Muscle of leg (tissue), 11 donors: Measurements from ENCODE around the gene TSPO2. TPM values are rescaled to one million over a fixed set of nuclear protein-coding genes. Genes with fewer than 3 reads are reported as not detected.

Experiments
- DNase-seq: peaks from one replicate; pipeline ENCODE4 v3.0.0; 2013
- H3K27ac ChIP-seq: one replicate; pipeline ENCODE4 v1.5.1; 2013; ENCODE audit warnings: mild to moderate bottlenecking, low read length, control low read depth
- H3K27me3 ChIP-seq: one replicate; pipeline ENCODE4 v1.6.1; 2013; ENCODE audit warnings: low read length; ENCODE audit not compliant: control insufficient read depth, insufficient read depth
- H3K36me3 ChIP-seq: one replicate; pipeline ENCODE4 v1.6.1; 2013; ENCODE audit warnings: low read length; ENCODE audit not compliant: control insufficient read depth, insufficient read depth
- H3K4me1 ChIP-seq: one replicate; pipeline ENCODE4 v1.6.1; 2013; ENCODE audit warnings: low read length; ENCODE audit not compliant: control insufficient read depth, insufficient read depth
- H3K4me3 ChIP-seq: one replicate; pipeline ENCODE4 v1.5.1; 2013; ENCODE audit warnings: low read length, control low read depth
- H3K9me3 ChIP-seq: replicated peaks from 2 replicates; pipeline ENCODE4 v1.6.1; 2013; ENCODE audit warnings: low read depth, low read length; ENCODE audit not compliant: control insufficient read depth
- WGBS: methylation state at CpG from one replicate; pipeline ENCODE4 v1.1.5; 2013; ENCODE audit warnings: missing lambda C conversion rate; ENCODE audit not compliant: insufficient coverage; 5-methylcytosine and 5-hydroxymethylcytosine counted together
- polyA plus RNA-seq, 8 donors: library from polyadenylated mRNA; unstranded; fragments of 120-200 nt; gene quantifications; one replicate each; pipeline versions ENCODE4 v1.2.1 to v1.2.3, GENCODE V29; 2013; ENCODE audit warnings: inconsistent platforms in 1 of 8, low replicate concordance in 1 of 8; ENCODE audit not compliant: insufficient read length in 8 of 8, insufficient read depth in 1 of 8
- total RNA-seq: library from RNA; stranded (reverse); fragments of 120-200 nt; gene quantifications from one replicate; pipeline ENCODE4 v1.2.4, GENCODE V29; 2013

Gene TSPO2
- total and polyA plus RNA-seq, 9 donors = 0.22 to 1.8 (median 0.85) TPM

DNA sequence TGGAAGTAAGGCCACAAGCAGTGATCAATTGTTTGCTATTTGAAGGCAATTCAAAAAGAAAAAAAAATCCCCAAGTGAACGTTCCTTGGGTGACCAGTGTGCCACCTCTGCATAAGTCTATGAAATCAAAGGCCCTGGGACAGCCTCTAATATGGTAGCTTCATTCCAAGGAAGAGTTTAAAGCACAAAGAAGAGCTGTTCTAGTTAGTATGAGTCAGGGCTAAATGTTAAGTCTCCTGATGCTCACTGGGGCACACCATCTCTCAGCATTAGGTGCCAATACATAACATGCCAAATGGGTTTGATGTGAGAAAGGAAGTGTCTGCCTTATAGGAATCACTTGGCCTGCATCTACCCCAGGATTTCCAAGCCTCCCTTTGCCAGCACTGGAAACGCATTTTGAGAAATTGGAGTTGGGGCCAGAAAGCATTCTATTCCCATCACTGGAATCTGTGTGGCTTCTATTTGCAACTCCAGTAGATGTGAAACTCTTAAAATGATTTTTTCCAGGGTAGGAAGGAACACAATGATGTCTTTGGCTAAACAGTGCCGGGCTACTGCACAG, 16.2 kb upstream of the TSPO2 start:
- 82% methylated on average over 2 of the region's 3 CpGs for WGBS
- H3K27ac ChIP-seq = no peak overlapping the region

GRCh38 chr6:41027241-41027640, 15.0 kb upstream of the TSPO2 start:
- H3K27ac ChIP-seq = peak overlapping the region; percentile 75

More for the DNA sequence above, 16.2 kb upstream of the TSPO2 start:
- Histone ChIP-seq H3K9me3 (no peaks in the 10 kb centered on the region), H3K27me3 (no peaks in the 10 kb centered on the region), H3K36me3 (no peaks in the 10 kb centered on the region), H3K4me3 (no peak overlapping the region), H3K4me1 (peaks cover 28% of the 10 kb centered on the region)
- DNase-seq = peak; percentile 30

DNA sequence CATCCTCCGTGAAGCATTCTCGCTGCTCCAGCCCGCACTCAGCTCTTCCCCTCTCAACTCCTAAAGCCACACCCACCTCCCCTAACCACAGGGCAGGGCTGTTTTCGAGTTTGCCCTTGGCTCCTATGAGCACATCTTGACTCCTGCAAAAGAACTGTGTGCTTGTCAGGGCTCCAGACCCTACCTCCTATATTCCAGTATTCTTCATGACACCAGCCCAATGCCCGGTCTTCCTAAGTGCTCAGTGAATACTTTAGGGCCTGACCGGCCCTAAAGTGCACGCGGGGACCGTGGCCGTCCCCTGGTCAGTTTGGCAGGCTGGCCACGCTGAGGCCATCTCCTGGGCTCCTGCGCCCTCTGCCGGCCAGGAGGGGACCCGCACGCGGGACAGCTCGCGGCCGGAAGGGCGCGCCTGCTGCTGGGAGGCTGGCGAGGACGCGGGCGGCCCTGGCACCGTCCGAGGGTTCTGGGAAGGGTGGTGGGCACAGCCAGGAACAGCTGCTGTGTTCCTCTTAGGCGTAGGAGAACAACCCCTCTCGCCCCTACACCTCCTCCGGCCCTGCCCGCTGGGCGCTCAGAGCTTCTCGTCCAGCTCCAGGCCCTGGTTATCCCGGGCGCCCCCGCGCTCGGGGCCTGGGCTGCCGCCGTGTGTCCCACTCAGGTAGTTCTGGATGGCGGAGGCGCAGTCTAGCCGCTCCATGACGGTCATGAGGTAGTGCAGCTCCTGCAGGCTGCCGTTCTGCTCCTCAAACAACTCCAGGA, 14.3 kb upstream of the TSPO2 start:
- Histone ChIP-seq H3K27me3 (no peaks in the 10 kb centered on the region), H3K27ac (peak overlapping the region; percentile 81), H3K4me1 (peaks cover 28% of the 10 kb centered on the region), H3K4me3 (peak overlapping the region; percentile 57), H3K9me3 (no peaks in the 10 kb centered on the region), H3K36me3 (no peaks in the 10 kb centered on the region)
- peak; percentile 89 for DNase-seq
- 0% methylated on average over 45 of the region's 45 CpGs for WGBS

More at GRCh38 chr6:41027241-41027640, 15.0 kb upstream of the TSPO2 start:
- Histone ChIP-seq H3K36me3 (no peaks in the 10 kb centered on the region), H3K9me3 (no peaks in the 10 kb centered on the region), H3K4me3 (peak overlapping the region; percentile 57), H3K4me1 (peaks cover 28% of the 10 kb centered on the region), H3K27me3 (no peaks in the 10 kb centered on the region)
- WGBS = 31% methylated on average over 3 of the region's 4 CpGs
- no peak for DNase-seq

DNA sequence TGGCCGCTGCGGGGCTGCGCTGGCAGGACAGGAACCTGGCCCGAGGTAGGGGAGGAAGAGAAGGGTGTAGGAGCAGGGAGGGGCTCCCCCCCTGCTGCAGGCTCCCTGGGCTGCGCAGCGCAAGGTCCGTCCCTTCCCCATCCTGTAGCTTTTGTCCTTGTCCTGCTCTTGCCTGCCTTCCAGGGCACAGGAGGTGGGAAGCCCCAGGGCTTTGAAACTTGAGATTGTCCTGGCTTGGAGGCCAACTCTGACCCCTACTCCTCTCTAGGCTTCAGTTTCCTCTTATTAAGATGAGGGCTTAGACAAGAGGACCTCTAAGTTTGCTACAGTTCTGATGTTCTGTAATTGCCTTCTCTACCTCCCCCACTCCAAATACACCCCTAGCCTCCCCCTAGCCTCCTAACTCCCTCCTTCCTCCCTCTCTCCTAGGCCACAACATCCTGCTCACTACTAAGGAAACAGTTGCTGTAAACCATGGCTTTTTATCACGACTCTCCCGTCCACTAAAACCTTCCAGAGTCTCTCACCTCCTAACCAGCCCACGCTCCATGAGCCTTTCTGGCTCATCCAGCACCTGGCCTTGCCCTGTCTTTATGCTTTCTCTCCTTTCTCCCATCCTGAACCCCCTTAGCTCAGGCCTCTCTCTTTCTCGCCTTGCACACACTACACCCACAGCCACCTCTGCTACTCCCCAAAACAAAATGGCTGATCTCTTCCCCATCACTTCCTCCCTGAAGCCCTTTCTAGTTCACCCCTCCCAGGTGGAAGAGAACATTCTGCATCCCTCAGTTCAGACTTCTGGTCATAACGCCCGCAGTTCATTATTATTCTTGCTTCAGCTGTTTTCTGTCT, 13.5 kb upstream of the TSPO2 start:
- peak overlapping the region; percentile 57 for H3K4me3 ChIP-seq
- H3K4me1 ChIP-seq = peaks cover 28% of the 10 kb centered on the region
- DNase-seq = peak; percentile 44
- H3K36me3 ChIP-seq = no peaks in the 10 kb centered on the region
- no peaks in the 10 kb centered on the region for H3K27me3 ChIP-seq
- peak overlapping the region; percentile 81 for H3K27ac ChIP-seq
- no peaks in the 10 kb centered on the region for H3K9me3 ChIP-seq
- 41% methylated on average over 7 of the region's 13 CpGs for WGBS

DNA sequence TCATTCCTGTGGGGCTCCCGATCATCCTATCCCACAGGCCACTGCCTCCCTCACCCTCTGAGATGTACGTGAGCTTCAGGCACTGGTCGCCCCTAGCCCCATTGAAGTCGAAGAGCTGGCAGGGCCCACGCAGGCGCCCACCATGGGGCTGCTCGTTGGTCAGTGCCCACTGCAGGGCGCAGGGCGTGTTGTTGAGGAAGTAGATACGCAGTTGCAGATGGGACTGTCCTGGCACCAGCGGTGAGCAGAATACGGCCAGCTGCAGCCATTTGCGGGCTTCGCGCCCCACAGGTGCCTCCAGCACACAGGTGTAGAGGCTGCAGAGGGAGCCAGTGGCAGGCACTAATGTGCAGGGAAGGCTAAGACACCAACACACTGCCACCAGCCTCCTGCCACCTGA, 9.4 kb upstream of the TSPO2 start:
- H3K27me3 ChIP-seq = no peaks in the 10 kb centered on the region
- no peaks in the 10 kb centered on the region for H3K9me3 ChIP-seq
- H3K4me3 ChIP-seq = no peak overlapping the region
- DNase-seq = no peak
- H3K4me1 ChIP-seq = peaks cover 22% of the 10 kb centered on the region
- 91% methylated on average over 12 of the region's 15 CpGs for WGBS
- H3K36me3 ChIP-seq = no peaks in the 10 kb centered on the region
- no peak overlapping the region for H3K27ac ChIP-seq

DNA sequence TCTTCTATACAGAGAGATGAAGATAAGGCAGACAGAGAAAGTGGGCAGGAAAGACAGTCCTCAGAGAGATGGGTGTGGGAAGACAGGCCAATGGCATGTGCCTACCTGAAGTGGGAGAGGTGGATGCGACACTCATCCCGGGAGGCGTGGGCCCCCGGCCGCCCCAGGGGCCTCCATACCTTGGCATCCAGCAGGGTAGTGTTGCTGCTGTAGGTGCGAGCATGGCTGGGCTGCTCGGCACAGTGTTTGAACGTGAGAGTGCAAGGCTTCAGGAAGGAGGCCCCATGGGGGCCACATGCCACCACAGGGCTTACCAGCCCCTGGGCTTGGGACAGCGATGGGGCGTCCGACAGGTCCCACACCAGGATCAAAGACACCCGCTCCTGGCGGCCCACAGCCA, 8.5 kb upstream of the TSPO2 start:
- no peak for DNase-seq
- H3K9me3 ChIP-seq = no peaks in the 10 kb centered on the region
- H3K27me3 ChIP-seq = no peaks in the 10 kb centered on the region
- no peak overlapping the region for H3K4me3 ChIP-seq
- 85% methylated on average over 13 of the region's 13 CpGs for WGBS
- peaks cover 15% of the 10 kb centered on the region for H3K4me1 ChIP-seq
- no peak overlapping the region for H3K27ac ChIP-seq
- H3K36me3 ChIP-seq = no peaks in the 10 kb centered on the region

DNA sequence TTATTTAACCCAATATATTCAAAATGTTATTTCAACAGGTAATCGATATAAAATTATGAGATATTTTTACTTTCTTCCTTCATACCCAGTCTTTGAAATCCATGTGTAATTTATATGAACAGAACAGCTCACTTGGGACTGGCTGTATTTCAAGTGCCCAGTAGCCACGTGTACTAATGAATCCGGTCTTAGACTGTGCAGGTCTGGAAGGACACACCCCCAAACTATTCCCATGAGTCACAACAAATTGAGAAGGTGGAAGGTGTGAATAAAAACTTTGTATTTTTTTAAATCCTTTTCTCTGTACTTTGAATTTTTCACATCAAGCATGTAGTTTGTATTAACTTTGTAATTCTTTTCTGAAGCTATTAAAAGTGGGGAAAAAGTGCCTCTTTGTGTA, 6.1 kb upstream of the TSPO2 start:
- no peak for DNase-seq
- Histone ChIP-seq H3K4me3 (no peak overlapping the region), H3K4me1 (peaks cover 20% of the 10 kb centered on the region), H3K36me3 (no peaks in the 10 kb centered on the region), H3K9me3 (no peaks in the 10 kb centered on the region), H3K27ac (no peak overlapping the region), H3K27me3 (no peaks in the 10 kb centered on the region)
- WGBS = no CpG with 5 or more reads among the region's 3 CpGs

DNA sequence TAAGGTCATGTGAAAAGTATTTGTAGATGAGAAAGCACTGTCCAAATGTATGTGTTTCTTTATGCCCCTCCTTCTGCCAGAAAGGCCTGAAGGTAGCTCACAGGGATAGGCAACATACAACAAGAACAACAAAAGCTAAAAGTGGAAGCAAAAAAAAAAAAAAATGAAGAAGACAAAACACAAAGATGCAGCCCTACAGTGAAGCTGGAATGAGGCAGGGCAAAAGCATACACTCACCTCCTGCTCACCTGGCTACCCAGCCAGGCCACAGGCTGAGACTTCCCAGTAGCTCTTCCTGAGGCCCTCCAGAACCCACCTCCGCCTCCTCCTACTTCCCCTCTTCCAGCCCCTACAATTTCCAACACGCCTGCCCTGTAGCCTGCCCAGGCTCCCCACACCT, 5.7 kb upstream of the TSPO2 start:
- Histone ChIP-seq H3K4me3 (no peak overlapping the region), H3K27me3 (no peaks in the 10 kb centered on the region), H3K9me3 (no peaks in the 10 kb centered on the region), H3K36me3 (no peaks in the 10 kb centered on the region), H3K4me1 (peaks cover 20% of the 10 kb centered on the region), H3K27ac (no peak overlapping the region)
- DNase-seq = no peak
- WGBS = 61% methylated on average over 2 of the region's 2 CpGs

GRCh38 chr6:41037107-41037900, 5.0 kb upstream of the TSPO2 start:
- H3K4me1 ChIP-seq = peaks cover 20% of the 10 kb centered on the region
- no peaks in the 10 kb centered on the region for H3K9me3 ChIP-seq
- H3K36me3 ChIP-seq = no peaks in the 10 kb centered on the region
- H3K27me3 ChIP-seq = no peaks in the 10 kb centered on the region
- no peak overlapping the region for H3K4me3 ChIP-seq
- DNase-seq = no peak
- H3K27ac ChIP-seq = no peak overlapping the region
- WGBS = 64% methylated on average over 3 of the region's 13 CpGs
